IPS-18a (cell line): ENCODE data around the gene ASB13.

Source experiments
- H3K27ac ChIP-seq: one replicate; pipeline ENCODE4 v1.5.1; 2013; ENCODE audit warnings: low read length
- H3K27me3 ChIP-seq: one replicate; pipeline ENCODE4 v1.6.1; 2013; ENCODE audit warnings: mild to moderate bottlenecking, low read length; ENCODE audit not compliant: control insufficient read depth, insufficient read depth
- H3K36me3 ChIP-seq: one replicate; pipeline ENCODE4 v1.6.1; 2013; ENCODE audit warnings: low read depth, low read length; ENCODE audit not compliant: control insufficient read depth
- H3K4me1 ChIP-seq: one replicate; pipeline ENCODE4 v1.6.1; 2013; ENCODE audit warnings: low read depth, low read length; ENCODE audit not compliant: control insufficient read depth
- H3K4me3 ChIP-seq: one replicate; pipeline ENCODE4 v1.5.1; 2013; ENCODE audit warnings: low read length
- H3K9ac ChIP-seq: one replicate; pipeline ENCODE4 v1.6.1; 2013; ENCODE audit warnings: mild to moderate bottlenecking, low read length, moderate library complexity
- H3K9me3 ChIP-seq: one replicate; pipeline ENCODE4 v1.6.1; 2013; ENCODE audit warnings: low read depth, low read length; ENCODE audit not compliant: control insufficient read depth

The ASB13 gene

DNA sequence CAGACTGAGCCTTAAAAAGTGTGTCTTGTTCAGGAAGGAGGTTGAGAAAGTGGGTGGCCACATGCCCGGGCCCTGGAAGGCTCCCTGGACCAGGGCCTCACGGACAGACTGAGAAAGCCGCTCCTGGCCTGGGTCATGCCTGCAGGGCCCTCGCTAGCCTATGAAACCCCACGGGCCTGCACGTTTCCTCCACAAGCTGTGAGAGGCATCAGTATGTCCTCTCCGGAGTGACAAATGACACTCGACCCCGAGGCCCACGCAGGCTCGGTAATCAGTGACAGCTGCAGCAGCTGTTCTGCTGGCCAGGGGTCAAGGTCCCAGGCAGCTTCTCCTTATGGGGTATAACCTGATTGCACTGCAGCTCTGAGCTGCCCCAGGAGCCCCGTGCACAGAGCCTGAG lies 47.6 kb downstream of the ASB13 start:
- no peak overlapping the region for H3K27ac ChIP-seq
- no peaks in the 10 kb centered on the region for H3K36me3 ChIP-seq
- no peaks in the 10 kb centered on the region for H3K4me1 ChIP-seq
- no peaks in the 10 kb centered on the region for H3K9me3 ChIP-seq
- H3K4me3 ChIP-seq: no peak overlapping the region
- H3K27me3 ChIP-seq: no peaks in the 10 kb centered on the region
- H3K9ac ChIP-seq: no peak overlapping the region

GRCh38 chr10:5618042-5618441 lies 48.4 kb downstream of the ASB13 start:
- H3K9ac ChIP-seq: no peak overlapping the region
- H3K4me3 ChIP-seq: no peak overlapping the region
- H3K36me3 ChIP-seq: no peaks in the 10 kb centered on the region
- no peaks in the 10 kb centered on the region for H3K27me3 ChIP-seq
- H3K9me3 ChIP-seq: no peaks in the 10 kb centered on the region
- H3K4me1 ChIP-seq: no peaks in the 10 kb centered on the region
- no peak overlapping the region for H3K27ac ChIP-seq

DNA sequence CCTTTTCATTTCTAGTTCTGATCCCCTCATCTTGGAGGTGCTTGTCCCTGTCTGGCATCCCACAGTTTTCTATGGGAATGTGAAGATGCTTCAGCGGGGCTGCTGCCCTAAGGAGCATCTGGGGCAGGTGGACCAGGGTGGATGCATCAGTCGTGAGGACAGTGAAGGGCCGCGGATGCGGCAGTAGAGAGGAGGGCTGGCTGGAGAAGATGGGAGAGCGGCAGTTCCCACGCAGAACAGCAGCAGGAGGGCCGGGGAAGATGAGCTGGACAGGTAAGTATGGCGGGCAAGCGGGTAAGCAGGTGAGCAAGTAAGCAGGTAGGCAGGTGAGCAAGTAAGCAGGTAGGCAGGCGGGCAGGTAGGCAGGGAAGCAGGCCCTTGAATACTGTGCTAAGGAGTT lies 48.9 kb downstream of the ASB13 start:
- Histone ChIP-seq H3K27ac (no peak overlapping the region), H3K36me3 (no peaks in the 10 kb centered on the region), H3K4me1 (no peaks in the 10 kb centered on the region), H3K27me3 (no peaks in the 10 kb centered on the region), H3K9ac (no peak overlapping the region), H3K4me3 (no peak overlapping the region), H3K9me3 (no peaks in the 10 kb centered on the region)

GRCh38 chr10:5616836-5617235 lies 49.6 kb downstream of the ASB13 start:
- Histone ChIP-seq H3K9me3 (no peaks in the 10 kb centered on the region), H3K27me3 (no peaks in the 10 kb centered on the region), H3K9ac (no peak overlapping the region), H3K4me1 (no peaks in the 10 kb centered on the region), H3K4me3 (no peak overlapping the region), H3K36me3 (no peaks in the 10 kb centered on the region), H3K27ac (no peak overlapping the region)

GRCh38 chr10:5616046-5616445 lies 50.3 kb downstream of the ASB13 start:
- Histone ChIP-seq H3K9me3 (no peaks in the 10 kb centered on the region), H3K27ac (no peak overlapping the region), H3K4me1 (no peaks in the 10 kb centered on the region), H3K9ac (no peak overlapping the region), H3K27me3 (no peaks in the 10 kb centered on the region), H3K4me3 (no peak overlapping the region), H3K36me3 (no peaks in the 10 kb centered on the region)

DNA sequence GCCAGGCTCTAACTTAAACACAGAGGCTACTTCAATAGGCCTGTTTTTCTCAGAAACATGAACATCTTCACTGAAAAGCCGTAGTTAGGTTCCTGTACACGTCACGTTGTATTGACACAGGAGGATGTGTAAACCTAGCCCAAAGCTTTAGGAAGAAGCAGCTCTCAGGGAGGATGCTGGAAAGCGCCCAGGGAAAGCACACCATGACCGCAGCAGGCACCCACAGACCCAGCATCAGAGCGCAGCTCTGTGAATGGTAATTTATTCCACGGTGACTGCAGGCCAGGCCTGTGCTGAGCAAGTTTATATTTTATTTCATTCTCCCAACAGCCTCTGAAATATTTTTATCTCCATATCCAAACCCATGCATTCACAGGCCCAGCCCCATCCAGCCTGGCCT lies 51.1 kb downstream of the ASB13 start:
- Histone ChIP-seq H3K27ac (no peak overlapping the region), H3K27me3 (no peaks in the 10 kb centered on the region), H3K9ac (no peak overlapping the region), H3K36me3 (no peaks in the 10 kb centered on the region), H3K9me3 (no peaks in the 10 kb centered on the region), H3K4me3 (no peak overlapping the region), H3K4me1 (no peaks in the 10 kb centered on the region)

GRCh38 chr10:5614155-5614721 lies 52.2 kb downstream of the ASB13 start:
- H3K36me3 ChIP-seq: no peaks in the 10 kb centered on the region
- H3K9ac ChIP-seq: no peak overlapping the region
- no peaks in the 10 kb centered on the region for H3K9me3 ChIP-seq
- H3K4me1 ChIP-seq: no peaks in the 10 kb centered on the region
- H3K27ac ChIP-seq: no peak overlapping the region
- no peak overlapping the region for H3K4me3 ChIP-seq
- no peaks in the 10 kb centered on the region for H3K27me3 ChIP-seq

GRCh38 chr10:5613481-5614154 lies 52.8 kb downstream of the ASB13 start:
- Histone ChIP-seq H3K4me1 (no peaks in the 10 kb centered on the region), H3K9me3 (no peaks in the 10 kb centered on the region), H3K27me3 (no peaks in the 10 kb centered on the region), H3K36me3 (no peaks in the 10 kb centered on the region), H3K9ac (no peak overlapping the region), H3K27ac (no peak overlapping the region), H3K4me3 (no peak overlapping the region)

DNA sequence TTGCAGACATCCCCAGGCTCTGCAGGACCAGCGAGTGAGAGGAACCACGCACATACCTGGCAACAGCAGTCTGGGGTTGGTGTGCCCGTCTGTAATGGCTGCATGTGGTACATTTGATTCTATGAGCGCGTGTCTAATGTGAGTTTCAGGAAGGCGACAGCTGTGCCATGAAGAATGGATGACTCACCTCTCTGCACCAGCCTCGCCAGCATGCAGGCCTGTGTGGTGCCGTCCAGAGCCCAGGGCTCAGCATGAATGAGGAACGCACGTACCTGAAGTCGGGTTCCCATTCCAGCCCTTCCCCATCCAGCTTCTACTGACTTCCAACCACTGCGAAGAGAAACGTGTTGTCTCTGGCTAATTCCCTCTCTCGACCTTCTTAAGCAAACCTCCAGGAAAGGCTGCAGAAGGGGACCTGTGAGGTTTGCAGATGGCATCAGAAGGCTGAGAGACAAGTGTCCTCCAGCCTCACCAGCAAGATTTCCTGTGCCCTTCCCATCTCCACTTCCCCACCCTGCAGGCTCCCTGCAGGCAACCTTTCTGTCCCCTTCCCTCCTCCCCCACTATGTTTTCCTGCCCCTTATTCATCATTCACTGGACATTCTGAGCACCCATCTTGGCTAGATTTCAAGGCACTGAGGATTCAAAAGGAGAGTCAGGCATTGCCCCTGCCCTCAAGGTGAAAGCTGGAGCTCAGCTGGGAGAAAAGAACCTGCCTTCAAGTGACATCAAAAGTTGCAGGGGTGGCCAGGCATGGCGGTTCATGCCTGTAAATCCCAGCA lies 54.3 kb downstream of the ASB13 start:
- Histone ChIP-seq H3K27me3 (no peaks in the 10 kb centered on the region), H3K4me1 (no peaks in the 10 kb centered on the region), H3K4me3 (no peak overlapping the region), H3K27ac (no peak overlapping the region), H3K36me3 (no peaks in the 10 kb centered on the region), H3K9me3 (no peaks in the 10 kb centered on the region), H3K9ac (no peak overlapping the region)

DNA sequence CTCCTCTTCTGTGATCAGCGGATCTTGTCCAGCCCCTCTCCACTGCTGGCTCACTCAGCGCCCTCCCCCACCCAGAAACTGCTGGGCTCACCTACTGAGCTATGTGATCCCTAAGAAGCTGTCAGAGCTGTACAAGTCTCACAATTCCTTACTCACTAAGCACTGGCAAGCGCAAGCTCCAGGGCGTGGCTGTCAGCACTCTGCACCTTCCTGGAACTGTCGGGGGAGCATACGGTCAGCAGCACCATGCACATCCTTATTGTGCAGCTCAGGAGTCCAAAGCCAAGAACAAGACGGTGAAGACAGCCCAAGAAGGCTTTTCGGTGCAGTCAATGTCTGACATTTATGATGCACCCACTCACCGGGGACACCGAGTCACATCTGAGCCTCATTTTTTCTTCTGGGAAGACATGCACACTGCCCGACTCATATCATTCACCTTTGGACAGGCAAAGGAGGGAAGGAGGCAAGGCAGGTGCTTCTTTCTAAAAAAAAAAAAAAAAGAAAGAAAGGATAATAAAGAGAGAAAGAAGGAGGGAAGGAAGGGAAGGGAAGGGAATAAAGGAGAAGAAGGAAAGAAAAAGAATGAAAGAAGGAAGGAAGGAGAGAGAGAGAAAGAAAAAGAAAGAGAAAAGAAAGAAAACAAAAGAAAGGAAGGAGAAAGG lies 56.3 kb downstream of the ASB13 start:
- H3K27me3 ChIP-seq: no peaks in the 10 kb centered on the region
- no peaks in the 10 kb centered on the region for H3K36me3 ChIP-seq
- no peaks in the 10 kb centered on the region for H3K9me3 ChIP-seq
- no peak overlapping the region for H3K4me3 ChIP-seq
- no peak overlapping the region for H3K9ac ChIP-seq
- no peaks in the 10 kb centered on the region for H3K4me1 ChIP-seq
- H3K27ac ChIP-seq: no peak overlapping the region

DNA sequence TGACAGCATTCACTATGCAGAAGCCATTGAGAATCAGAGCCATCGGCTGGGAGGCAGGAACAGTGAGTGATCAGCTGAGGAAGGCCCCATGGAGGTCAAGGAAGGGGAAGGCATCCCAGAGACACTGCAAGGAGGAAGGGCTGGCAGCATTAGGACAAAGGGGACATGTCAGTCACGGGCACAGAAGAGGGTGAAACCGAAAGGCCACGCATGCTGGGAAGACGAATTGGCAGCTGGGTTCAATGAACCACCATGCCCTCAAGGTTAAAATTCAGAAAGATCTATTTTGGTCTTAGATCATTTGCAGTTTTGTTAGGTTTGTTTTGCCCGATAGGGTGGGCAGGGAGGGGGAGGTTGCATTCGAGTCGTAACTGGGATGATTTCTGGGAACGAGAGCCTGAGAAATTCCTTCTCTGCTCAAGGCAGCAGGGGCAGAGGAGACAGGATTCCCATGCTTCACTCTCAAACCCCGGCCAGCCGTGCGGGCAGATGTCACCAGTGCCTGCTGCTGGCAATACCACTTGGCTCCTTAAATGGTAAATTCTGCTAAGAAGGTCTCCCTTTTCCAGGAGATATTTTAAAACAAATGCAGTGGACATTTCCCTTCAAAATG lies 57.7 kb downstream of the ASB13 start:
- Histone ChIP-seq H3K9me3 (no peaks in the 10 kb centered on the region), H3K9ac (no peak overlapping the region), H3K36me3 (no peaks in the 10 kb centered on the region), H3K4me1 (no peaks in the 10 kb centered on the region), H3K27ac (no peak overlapping the region), H3K27me3 (no peaks in the 10 kb centered on the region), H3K4me3 (no peak overlapping the region)
